Smooth muscle cell (in vitro differentiated cells): ENCODE data around the gene EML1. TPM values are rescaled to one million over a fixed set of nuclear protein-coding genes. Genes with fewer than 3 reads are reported as not detected.

Experiments used
- DNase-seq: peaks from one replicate; lab custom pipeline; 2025; ENCODE audit not compliant: unreplicated experiment; lab: John Stamatoyannopoulos, UW
- H2AFZ ChIP-seq: fragments of 200-600 bp; sonication (generic); 2 replicates; pipeline ENCODE4 v1.6.0; 2016; ENCODE audit warnings: antibody characterized with exemption, low read depth, mild to moderate bottlenecking
- H3F3A ChIP-seq: fragments of 200-600 bp; sonication (generic); 2 replicates; pipeline ENCODE4 v1.6.0; 2017; ENCODE audit warnings: antibody characterized with exemption, low read depth
- H3K27ac ChIP-seq: fragments of 200-600 bp; sonication (generic); 2 replicates; pipeline ENCODE4 v1.5.1; 2016; ENCODE audit warnings: low read depth, mild to moderate bottlenecking
- H3K27me3 ChIP-seq: fragments of 200-600 bp; sonication (generic); 2 replicates; pipeline ENCODE4 v1.6.1; 2016; ENCODE audit warnings: low read depth, mild to moderate bottlenecking
- H3K36me3 ChIP-seq: fragments of 200-600 bp; sonication (generic); 2 replicates; pipeline ENCODE4 v1.5.1; 2016; ENCODE audit warnings: low read depth
- H3K4me1 ChIP-seq: fragments of 200-600 bp; sonication (generic); 2 replicates; pipeline ENCODE4 v1.5.1; 2016; ENCODE audit warnings: low read depth
- H3K4me2 ChIP-seq: fragments of 200-600 bp; sonication (generic); 2 replicates; pipeline ENCODE4 v1.6.0; 2016; ENCODE audit warnings: mild to moderate bottlenecking
- H3K4me3 ChIP-seq: fragments of 200-600 bp; sonication (generic); 2 replicates; pipeline ENCODE4 v1.5.1; 2016; ENCODE audit warnings: mild to moderate bottlenecking
- H3K79me2 ChIP-seq: fragments of 200-600 bp; sonication (generic); 2 replicates; pipeline ENCODE4 v1.6.0; 2016; ENCODE audit warnings: low read depth, mild to moderate bottlenecking
- H3K9ac ChIP-seq: fragments of 200-600 bp; sonication (generic); 2 replicates; pipeline ENCODE4 v1.6.0; 2016; ENCODE audit warnings: low read depth
- H3K9me3 ChIP-seq: fragments of 200-600 bp; sonication (generic); replicated peaks from 2 replicates; pipeline ENCODE4 v1.5.1; 2016; ENCODE audit warnings: low read depth
- H4K20me1 ChIP-seq: fragments of 200-600 bp; sonication (generic); 2 replicates; pipeline ENCODE4 v1.6.0; 2016; ENCODE audit warnings: low read depth
- WGBS: methylation state at CpG from one replicate; pipeline ENCODE4 v1.1.7; 2016; ENCODE audit warnings: low lambda C conversion rate; 5-methylcytosine and 5-hydroxymethylcytosine counted together
- polyA plus RNA-seq: library from polyadenylated mRNA; unstranded; fragments of >200 nt; fragmentation: Nextera tagmentation; extraction: Ambion mirVana; gene quantifications from 2 replicates; pipeline ENCODE4 v1.2.1, GENCODE V29; 2016
- small RNA-seq: library from RNA; depleted of rRNA; stranded (forward); fragments of <200 nt; gene quantifications from one replicate; pipeline ENCODE3, GENCODE V24; 2014
- total RNA-seq: library from RNA; depleted of rRNA; stranded (reverse); fragments of >200 nt; gene quantifications from 2 replicates; pipeline ENCODE4 v1.2.3, GENCODE V29; 2014
- TF ChIP-seq, protein P1 (sequence below): fragments of 200-600 bp; sonication (generic); IDR thresholded peaks from 2 replicates; pipeline ENCODE4 v1.5.1; 2017; ENCODE audit warnings: borderline replicate concordance, mild to moderate bottlenecking, antibody characterized with exemption; ENCODE audit not compliant: insufficient read depth, poor library complexity, severe bottlenecking

Gene EML1
- total and polyA plus RNA-seq, 2 experiments from 2014 or later = 13.0 to 31.2 TPM

DNA sequence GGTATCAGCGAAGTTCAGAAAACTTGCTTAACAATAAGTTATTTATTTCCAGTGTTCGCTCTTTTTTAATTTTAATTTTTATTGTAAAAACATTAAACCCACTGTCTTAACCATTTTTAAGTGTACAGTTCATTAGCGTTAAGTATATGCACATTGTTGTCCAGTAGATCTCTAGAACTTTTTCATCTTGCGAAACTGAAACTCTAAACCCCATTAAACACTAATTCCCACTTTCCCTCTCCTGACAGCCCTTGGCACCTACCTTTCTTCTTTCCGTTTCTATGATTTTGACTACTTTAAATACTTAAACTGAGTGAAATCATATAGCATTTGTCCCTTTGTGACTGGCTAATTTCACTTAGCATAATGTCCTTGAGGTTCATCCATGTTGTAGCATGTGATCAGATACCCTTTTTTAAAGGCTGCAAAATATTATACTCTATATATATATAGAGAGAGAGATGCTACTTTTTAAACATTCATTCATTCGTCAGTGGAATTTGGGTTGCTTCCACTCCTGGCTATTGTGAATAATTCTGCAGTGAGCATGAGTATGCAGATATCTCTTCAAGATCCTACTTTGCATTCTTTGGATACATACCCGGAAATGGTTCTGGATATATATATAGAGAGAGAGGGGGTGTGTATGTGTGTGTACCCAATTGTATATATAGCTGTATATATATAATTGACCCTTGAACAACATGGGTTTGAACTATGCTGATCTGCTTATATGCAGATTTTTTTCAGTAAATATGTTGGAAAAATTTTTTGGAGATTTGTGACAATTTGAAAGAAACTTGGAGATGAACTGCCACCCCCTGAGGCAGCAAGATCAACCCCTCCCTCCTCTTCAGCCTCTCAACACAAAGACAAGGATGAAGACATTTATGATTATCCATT lies 197.3 kb downstream of the EML1 start:
- H3F3A ChIP-seq = no peaks in the 10 kb centered on the region
- H3K4me1 ChIP-seq = no peaks in the 10 kb centered on the region
- no peak overlapping the region for H2AFZ ChIP-seq
- no peak overlapping the region for H3K4me2 ChIP-seq
- DNase-seq = no peak
- no peak overlapping the region for H3K9ac ChIP-seq
- no peak overlapping the region for H3K27ac ChIP-seq
- 97% methylated on average over 7 of the region's 7 CpGs for WGBS
- H3K9me3 ChIP-seq = no peaks in the 10 kb centered on the region
- no peaks in the 10 kb centered on the region for H3K27me3 ChIP-seq
- peaks cover 31% of the 10 kb centered on the region for H4K20me1 ChIP-seq
- H3K36me3 ChIP-seq = no peaks in the 10 kb centered on the region
- H3K4me3 ChIP-seq = no peak overlapping the region
- peaks cover 53% of the 10 kb centered on the region for H3K79me2 ChIP-seq
- TF ChIP-seq, protein P1, sequence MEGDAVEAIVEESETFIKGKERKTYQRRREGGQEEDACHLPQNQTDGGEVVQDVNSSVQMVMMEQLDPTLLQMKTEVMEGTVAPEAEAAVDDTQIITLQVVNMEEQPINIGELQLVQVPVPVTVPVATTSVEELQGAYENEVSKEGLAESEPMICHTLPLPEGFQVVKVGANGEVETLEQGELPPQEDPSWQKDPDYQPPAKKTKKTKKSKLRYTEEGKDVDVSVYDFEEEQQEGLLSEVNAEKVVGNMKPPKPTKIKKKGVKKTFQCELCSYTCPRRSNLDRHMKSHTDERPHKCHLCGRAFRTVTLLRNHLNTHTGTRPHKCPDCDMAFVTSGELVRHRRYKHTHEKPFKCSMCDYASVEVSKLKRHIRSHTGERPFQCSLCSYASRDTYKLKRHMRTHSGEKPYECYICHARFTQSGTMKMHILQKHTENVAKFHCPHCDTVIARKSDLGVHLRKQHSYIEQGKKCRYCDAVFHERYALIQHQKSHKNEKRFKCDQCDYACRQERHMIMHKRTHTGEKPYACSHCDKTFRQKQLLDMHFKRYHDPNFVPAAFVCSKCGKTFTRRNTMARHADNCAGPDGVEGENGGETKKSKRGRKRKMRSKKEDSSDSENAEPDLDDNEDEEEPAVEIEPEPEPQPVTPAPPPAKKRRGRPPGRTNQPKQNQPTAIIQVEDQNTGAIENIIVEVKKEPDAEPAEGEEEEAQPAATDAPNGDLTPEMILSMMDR = no peak

DNA sequence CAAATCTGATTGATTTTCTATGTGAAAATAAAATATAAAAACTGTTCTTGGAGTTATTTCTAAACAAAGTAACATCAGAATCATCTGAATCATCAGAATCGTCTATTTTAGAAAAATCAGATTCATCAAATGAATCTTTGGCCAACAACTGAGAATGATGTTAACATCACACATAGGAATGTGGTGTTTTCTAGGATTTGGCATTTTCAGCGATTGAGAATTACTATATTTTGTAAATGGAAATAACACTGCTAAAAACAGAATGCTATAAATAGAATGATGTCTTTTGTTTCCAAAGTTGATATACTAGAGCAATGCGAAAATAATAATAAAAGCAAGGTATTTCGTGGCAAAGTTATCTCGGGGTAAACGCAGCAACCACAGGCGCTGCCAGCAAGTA lies 198.1 kb downstream of the EML1 start:
- no peak for DNase-seq
- Histone ChIP-seq H3K79me2 (peaks cover 58% of the 10 kb centered on the region), H3F3A (no peaks in the 10 kb centered on the region), H4K20me1 (peaks cover 38% of the 10 kb centered on the region), H3K4me1 (no peaks in the 10 kb centered on the region), H3K27me3 (no peaks in the 10 kb centered on the region), H2AFZ (no peak overlapping the region), H3K9ac (no peak overlapping the region), H3K27ac (no peak overlapping the region), H3K9me3 (no peaks in the 10 kb centered on the region), H3K36me3 (no peaks in the 10 kb centered on the region), H3K4me2 (no peak overlapping the region), H3K4me3 (no peak overlapping the region)
- 96% methylated on average over 7 of the region's 7 CpGs for WGBS
- TF ChIP-seq, protein P1 = no peak

Small RNAs within 50 kb of the gene (small RNA-seq; reads per million reads assigned to genes)
- gene RNU1-47P = not detected

Other genes starting within 250 kb of the EML1 start
- 4.0 and 4.8 TPM in 2 replicates for gene CCDC85C, start 189.2 kb upstream of the EML1 start, total RNA-seq
- gene CCDC85C, start 189.2 kb upstream of the EML1 start, polyA plus RNA-seq = 5.2 and 6.5 TPM in 2 replicates
- 9.1 and 9.6 TPM in 2 replicates for gene HHIPL1, start 148.3 kb upstream of the EML1 start, total RNA-seq
- gene HHIPL1, start 148.3 kb upstream of the EML1 start, polyA plus RNA-seq = 11.2 and 11.9 TPM in 2 replicates
- 0.45 and 0.63 TPM in 2 replicates for gene CYP46A1, start 109.1 kb upstream of the EML1 start, total RNA-seq
- gene CYP46A1, start 109.1 kb upstream of the EML1 start, polyA plus RNA-seq = 0.20 and 1.0 TPM in 2 replicates